GM19023 (cell line): ENCODE results near the gene CACNA1I.

ENCODE experiments used
- ATAC-seq: cut with Tn5 transposase; IDR thresholded peaks from one replicate; pipeline ENCODE4 v1.9.1; 2021; ENCODE audit warnings: mild to moderate bottlenecking, moderate library complexity; ENCODE audit not compliant: unreplicated experiment

CACNA1I gene

GRCh38 chr22:39646398-39647063 lies 76.0 kb downstream of the CACNA1I start:
- no peak for ATAC-seq

- ATAC-seq, result no peak
Observed at GRCh38 chr22:39647836-39648629, 77.5 kb downstream of the CACNA1I start.

DNA sequence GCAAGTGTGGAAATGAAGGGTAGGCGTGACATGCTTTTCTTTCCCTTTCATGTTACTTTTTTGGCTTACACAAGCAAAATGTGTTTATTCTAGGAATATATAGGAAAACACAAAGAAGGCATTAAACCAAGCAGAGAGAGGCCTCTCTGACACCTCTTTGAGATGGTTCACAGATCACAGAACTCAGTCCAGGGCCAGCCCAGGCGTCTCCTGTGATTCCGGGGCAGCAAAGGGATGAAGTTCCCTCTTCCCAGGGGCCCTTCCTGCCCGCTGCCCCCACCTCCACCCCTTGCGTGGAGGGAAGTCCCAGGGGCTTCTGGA lies 78.0 kb downstream of the CACNA1I start:
- ATAC-seq, result no peak

- no peak for ATAC-seq
Observed at GRCh38 chr22:39649500-39650089, 79.0 kb downstream of the CACNA1I start.

DNA sequence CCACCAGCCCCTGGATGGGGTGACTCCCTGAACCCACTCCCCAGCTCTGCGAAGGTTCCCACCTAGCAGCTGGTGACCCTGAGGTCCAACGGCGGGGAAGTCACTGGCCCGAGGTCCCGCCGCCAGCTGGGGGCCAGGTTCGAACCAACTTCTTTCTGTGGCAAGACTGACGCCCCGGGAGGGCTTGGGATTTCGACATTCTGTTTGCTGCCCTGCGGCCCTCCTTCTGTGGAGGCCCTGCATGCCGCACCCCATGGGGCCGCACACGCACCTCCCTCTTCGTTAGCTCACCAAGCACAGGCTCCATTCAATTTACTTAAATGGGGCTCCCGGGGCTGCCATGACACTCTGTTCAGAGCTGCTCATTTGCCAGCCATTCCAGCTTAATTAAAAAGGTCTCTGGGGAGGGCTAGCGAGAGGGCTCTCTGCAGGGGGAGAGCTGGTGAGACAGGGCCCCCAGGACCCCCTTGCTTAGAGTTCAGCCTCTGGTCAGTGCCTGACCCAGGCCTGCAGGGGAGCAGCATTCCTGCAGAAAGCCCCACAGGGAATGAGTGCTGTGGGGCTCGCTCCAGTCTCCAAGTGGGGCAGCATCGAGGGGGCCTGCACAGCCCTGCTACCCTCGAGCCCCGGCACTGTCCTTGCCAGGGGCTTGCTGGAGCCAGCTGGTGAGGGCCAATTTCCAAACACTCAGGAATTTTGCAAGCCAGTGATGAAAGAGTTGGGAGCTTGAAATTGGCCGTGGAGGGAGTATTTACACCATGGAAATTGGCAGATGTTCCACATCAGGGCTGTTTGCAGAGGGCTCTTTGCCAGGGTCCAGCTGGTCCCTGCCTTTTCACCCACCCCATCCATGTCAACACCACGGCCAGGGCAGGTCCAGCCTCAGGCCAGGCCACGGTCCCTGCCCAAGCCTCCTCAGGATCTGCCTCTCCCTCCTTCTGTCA lies 80.8 kb downstream of the CACNA1I start:
- ATAC-seq, result no peak

DNA sequence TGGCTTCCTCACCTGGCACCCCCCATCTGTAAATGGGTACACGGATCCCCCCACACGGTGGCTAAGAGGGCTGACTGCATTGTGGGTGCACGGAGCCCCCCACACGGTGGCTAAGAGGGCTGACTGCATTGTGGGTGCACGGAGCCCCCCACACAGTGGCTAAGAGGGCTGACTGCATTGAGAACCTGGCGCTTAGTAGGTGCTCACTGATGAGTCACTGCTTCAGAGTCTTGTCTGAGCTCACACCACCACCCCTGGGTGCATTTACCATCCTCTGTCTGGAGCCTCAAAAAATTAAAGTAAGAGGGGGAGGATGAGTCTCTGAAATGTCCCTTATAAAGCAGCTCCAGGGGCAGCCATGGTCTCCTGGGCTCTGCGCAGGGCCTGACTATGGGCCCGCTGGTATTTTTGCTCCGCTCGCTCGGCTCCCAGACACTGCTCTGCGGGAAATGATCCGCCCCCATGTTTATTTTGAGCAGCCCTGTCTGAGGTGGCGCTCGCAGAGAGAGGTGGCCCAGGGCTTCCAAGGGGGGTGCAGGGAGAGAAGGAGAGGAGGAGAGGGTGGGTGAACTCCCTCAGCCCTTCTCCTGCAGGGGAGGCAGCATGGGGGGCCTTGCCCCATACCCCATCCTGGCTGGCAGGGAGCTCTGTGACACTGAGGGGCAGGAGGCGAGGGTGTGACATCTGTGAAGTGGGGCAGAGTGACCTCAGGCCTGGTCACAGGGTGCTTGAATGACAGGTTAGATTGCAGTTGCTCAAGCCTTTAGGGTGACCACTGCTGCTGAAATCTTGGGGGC lies 82.6 kb downstream of the CACNA1I start:
- no peak for ATAC-seq

GRCh38 chr22:39653787-39654077 lies 83.2 kb downstream of the CACNA1I start:
- ATAC-seq, result no peak

GRCh38 chr22:39654131-39654926 lies 83.8 kb downstream of the CACNA1I start:
- no peak for ATAC-seq

- no peak for ATAC-seq
Observed at GRCh38 chr22:39655004-39655579, 84.5 kb downstream of the CACNA1I start.

DNA sequence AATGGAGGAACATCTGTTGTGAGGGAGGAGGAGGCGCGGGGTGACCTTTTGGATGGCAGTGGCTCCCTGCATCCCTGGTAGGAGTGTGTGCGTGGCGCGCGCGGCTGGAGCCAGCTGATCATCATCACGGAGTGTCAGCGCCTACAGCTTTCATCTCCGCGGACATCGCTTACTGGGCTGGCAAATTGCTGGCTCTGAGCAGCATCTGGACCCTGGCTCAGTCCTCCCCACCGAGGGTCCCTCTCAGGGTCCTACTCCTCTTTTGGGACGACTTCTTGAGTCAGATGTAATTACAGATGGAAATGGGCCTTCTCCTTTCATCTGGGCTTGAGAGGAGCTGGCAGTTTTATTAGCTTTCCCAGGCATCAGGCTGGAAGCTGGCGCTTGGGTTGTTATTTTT lies 85.3 kb downstream of the CACNA1I start:
- no peak for ATAC-seq

GRCh38 chr22:39656495-39657490 lies 86.2 kb downstream of the CACNA1I start:
- ATAC-seq, result no peak

DNA sequence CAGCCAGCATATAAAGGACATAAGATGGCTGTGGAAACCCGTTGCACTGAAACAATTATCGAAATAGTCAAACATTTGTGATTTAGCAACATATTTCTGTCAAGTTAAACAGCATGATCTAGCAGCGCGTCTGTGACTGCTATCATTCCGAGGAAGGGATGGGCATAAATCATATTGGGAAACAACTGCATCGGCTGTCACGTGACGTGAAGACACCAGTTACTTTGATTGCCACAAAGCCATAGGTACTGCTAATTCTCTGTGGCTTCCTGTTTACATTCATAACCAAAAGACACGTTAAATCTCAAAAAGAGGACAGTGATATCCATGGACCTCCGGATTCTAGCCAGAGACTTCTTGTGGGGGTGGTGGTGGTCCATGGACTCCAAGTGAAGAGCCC lies 87.8 kb downstream of the CACNA1I start:
- ATAC-seq, result no peak

GRCh38 chr22:39658806-39659463 lies 88.4 kb downstream of the CACNA1I start:
- ATAC-seq, result no peak

GRCh38 chr22:39661501-39661841 lies 90.9 kb downstream of the CACNA1I start:
- no peak for ATAC-seq

- no peak for ATAC-seq
Observed at GRCh38 chr22:39661842-39662685, 91.5 kb downstream of the CACNA1I start.

DNA sequence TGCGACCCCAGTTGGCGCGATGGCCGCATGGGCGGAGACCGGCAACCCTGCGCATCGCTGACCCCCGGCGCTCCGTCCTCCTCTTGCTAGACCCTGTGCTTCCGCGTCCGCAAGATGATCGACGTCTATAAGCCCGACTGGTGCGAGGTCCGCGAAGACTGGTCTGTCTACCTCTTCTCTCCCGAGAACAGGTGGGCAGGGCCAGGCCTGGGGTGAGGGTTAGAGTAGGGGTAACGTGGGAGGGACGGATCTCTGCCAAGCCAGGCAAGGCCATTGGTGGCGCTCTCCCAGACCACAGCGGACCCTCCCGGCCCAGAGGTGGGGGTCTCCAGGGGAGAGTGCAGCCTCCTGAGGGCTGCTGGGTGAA lies 92.1 kb downstream of the CACNA1I start:
- no peak for ATAC-seq

DNA sequence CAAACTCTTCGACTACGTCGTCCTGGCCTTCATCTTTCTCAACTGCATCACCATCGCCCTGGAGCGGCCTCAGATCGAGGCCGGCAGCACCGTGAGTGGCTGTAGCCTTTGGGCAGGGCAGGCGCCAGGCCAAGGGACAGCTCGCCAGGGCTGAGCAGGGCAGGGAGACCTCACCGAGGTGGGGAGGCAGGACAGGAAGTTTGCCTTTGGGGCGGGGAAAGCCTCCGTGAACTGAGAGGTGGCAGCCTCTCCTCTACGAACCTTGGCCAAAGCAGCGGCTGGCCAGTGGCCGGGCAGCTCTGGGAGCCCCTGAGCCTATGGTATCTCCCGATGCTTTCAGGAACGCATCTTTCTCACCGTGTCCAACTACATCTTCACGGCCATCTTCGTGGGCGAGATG lies 93.2 kb downstream of the CACNA1I start:
- ATAC-seq, result no peak
